CD4-positive, alpha-beta T cell treated with Interferon alpha-2 for 1 hour (primary cell): ENCODE results near the gene NEK1.

Experiments
- DNase-seq, 2 donors: peaks; one replicate each; pipeline ENCODE4 v3.0.0-alpha.2; 2020 to 2022

Gene NEK1

DNA sequence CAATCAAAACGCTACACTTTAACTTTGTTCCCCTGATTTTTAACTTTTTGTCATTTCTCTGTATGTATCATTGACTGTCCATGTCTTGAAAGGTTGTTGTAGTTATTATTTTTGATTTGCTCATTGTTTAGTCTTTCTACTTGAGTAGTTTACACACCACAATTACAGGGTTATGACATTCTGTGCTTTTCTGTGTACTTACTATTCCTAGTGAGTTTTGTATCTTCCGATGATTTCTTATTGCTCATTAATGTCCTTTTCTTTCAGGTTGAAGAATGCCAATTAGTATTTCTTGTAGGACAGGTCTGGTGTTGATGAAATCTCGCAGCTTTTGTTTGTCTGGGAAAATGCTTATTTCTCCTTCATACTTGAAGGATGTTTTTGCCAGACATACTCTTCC, 252.4 kb downstream of the NEK1 start:
- DNase-seq, result no peak

DNA sequence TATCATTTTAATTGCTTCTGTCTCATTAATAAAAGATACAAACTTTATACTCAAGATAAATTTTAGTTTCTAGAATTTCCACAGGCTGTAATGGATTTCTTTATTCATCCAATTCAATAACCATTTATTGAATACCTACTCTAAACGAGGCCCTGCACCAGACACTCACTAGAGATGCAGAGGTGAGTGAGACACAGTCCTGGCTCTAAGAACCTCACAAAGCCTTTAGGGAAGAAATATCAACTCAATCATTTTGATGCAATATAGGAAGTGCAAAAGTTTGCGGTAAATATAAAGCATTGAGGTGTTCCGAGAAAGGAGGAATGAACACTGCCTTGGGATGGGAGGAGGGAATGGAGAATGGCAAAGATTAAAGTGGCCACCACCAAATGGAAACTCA, 260.0 kb downstream of the NEK1 start:
- no peak for DNase-seq

DNA sequence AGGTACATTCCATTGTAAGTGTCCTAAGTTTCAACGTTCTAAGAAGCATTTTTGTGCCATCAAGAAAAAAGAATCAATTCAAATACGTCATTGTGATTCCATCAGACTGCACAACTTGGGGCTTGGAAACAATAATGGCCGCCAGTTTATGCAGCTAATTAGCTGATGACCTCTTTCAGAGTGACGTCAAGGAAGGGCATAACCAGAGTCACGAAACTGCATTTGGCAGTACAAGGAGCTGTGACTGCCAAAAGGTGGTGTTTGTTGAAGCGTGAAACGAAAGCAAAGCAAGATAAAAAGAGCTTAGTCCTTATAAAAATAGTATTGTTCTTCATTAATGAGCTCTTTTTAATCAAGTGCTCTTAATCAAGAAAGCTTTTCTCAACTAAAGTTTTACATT, 260.5 kb downstream of the NEK1 start:
- no peak for DNase-seq

DNA sequence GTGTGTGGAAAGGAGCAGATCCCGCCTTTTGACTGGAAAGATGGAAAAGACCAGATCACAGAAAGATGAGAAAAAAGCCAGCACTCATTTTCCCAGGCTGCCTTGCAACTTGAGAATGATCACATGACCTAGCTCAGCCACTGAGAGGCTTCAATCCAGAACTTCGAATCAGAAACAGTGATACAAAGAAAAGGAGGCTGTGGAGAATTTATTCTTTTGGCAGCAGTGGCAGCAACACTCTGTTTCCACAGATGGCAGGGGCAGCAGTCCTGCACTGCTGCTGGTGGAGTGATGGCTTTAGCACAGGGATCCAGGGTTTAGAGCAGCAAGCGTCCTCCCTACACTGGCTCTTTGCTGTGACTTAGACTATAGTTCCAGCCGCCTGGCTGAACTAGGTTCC, 263.8 kb downstream of the NEK1 start:
- no peak for DNase-seq

DNA sequence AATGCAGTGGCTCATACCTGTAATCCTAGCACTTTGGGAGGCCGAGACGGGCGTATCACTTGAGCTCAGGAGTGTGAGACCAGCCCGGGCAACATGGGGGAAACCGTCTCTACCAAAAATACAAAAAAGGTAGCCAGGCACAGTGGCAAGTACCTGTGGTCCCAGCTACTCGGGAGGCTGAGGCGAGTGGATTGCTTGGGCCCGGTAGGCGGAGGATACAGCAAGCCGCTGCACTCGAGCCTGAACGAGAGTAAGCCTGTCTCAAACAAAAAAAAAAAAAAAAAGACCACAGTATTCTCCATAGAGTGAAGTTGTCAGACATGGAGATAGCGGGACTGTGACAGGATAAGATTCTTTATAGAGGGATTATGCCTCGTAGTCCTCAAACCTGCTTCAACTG, 265.5 kb downstream of the NEK1 start:
- no peak for DNase-seq

DNA sequence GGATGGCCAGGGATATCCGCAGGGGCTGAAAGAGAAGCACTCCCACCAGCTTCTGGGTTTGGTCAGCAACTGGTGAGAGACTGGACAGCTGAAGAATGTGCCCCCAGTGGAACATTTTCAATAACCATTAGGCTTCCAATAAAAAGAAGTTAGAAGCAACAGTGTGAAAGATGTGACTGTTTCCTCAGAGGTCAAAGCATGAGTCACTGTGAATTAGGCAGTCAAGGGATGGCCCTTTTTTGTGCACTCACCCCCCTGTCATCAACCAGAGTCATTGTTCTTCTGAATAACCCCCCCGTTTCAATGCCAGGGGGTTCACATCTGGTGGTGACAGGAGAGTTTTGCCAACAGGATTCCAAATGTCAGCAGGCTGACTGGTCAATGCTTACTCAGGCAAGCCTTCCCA, 267.1 kb downstream of the NEK1 start:
- no peak for DNase-seq
